Neutrophil (primary cell): Measurements from ENCODE around the gene NAA20.
A peak's percentile ranks its signal among the peaks of the same experiment; 100 is the strongest.

Experiments used
- H3K27ac ChIP-seq: fragments of 200-600 bp; sonication (generic); 2 replicates; pipeline ENCODE4 v1.5.1; 2016; ENCODE audit warnings: mild to moderate bottlenecking, moderate library complexity
- H3K27me3 ChIP-seq: fragments of 200-600 bp; sonication (generic); 2 replicates; pipeline ENCODE4 v1.6.0; 2016; ENCODE audit warnings: mild to moderate bottlenecking
- H3K36me3 ChIP-seq: fragments of 200-600 bp; sonication (generic); 2 replicates; pipeline ENCODE4 v1.5.1; 2017
- H3K4me1 ChIP-seq, 2 experiments: fragments of 200-600 bp in 1 of 2; sonication (generic) in 1 of 2; 1 replicate in 1 of 2; 2 replicates in 1 of 2; pipeline versions ENCODE4 v1.5.1 to v1.6.1; 2013 to 2016; ENCODE audit warnings: low read depth in 1 of 2, low read length in 1 of 2, mild to moderate bottlenecking in 1 of 2, moderate library complexity in 1 of 2; ENCODE audit not compliant: control insufficient read depth in 1 of 2, insufficient read depth in 1 of 2
- H3K4me3 ChIP-seq, 2 experiments: fragments of 200-600 bp in 1 of 2; sonication (generic) in 1 of 2; 1 replicate in 1 of 2; 2 replicates in 1 of 2; pipeline ENCODE4 v1.5.1; 2013 to 2016; ENCODE audit warnings: low read depth in 1 of 2, low read length in 1 of 2, mild to moderate bottlenecking in 1 of 2, moderate library complexity in 1 of 2
- H3K9me3 ChIP-seq: fragments of 200-600 bp; sonication (generic); 2 replicates; pipeline ENCODE4 v1.5.1; 2016
- CTCF ChIP-seq: fragments of 200-600 bp; sonication (generic); IDR thresholded peaks from 2 replicates; pipeline ENCODE4 v1.5.1; 2016; ENCODE audit warnings: antibody characterized with exemption

NAA20 gene

GRCh38 chr20:20017001-20017843, at the start of gene NAA20:
NAA20 (plus strand) TSS chr20:20017362; CDS start chr20:20017397, 35 bp downstream.
- H3K27me3 ChIP-seq, result no peaks in the 10 kb centered on the region
- TF ChIP-seq CTCF, result peak; percentile 79

GRCh38 chr20:19967445-19967844, 49.7 kb upstream of the NAA20 start:
- H3K36me3 ChIP-seq, result no peaks in the 10 kb centered on the region
- no peaks in the 10 kb centered on the region for H3K4me1 ChIP-seq
- no peak overlapping the region for H3K27ac ChIP-seq
- H3K4me3 ChIP-seq, result no peak overlapping the region
- TF ChIP-seq CTCF, result no peak
- peaks cover 12% of the 10 kb centered on the region for H3K27me3 ChIP-seq
- H3K9me3 ChIP-seq, result no peaks in the 10 kb centered on the region

More at GRCh38 chr20:20017001-20017843, at the start of gene NAA20:
- H3K27ac ChIP-seq, result peak within 1 kb of the TSS; percentile 69
- peaks cover 9 to 19% of the 10 kb centered on the region in 2 experiments for H3K4me1 ChIP-seq
- peak within 1 kb of the TSS; percentile 67 to 75 for H3K4me3 ChIP-seq
- H3K9me3 ChIP-seq, result no peaks in the 10 kb centered on the region
- no peaks in the 10 kb centered on the region for H3K36me3 ChIP-seq

GRCh38 chr20:19968028-19968427, 49.1 kb upstream of the NAA20 start:
- no peaks in the 10 kb centered on the region for H3K4me1 ChIP-seq
- peaks cover 12% of the 10 kb centered on the region for H3K27me3 ChIP-seq
- no peak for TF ChIP-seq CTCF
- no peak overlapping the region for H3K4me3 ChIP-seq
- no peak overlapping the region for H3K27ac ChIP-seq
- H3K36me3 ChIP-seq, result no peaks in the 10 kb centered on the region
- no peaks in the 10 kb centered on the region for H3K9me3 ChIP-seq

- no peak overlapping the region for H3K27ac ChIP-seq
- no peak overlapping the region for H3K4me3 ChIP-seq
- peaks cover 2 to 4% of the 10 kb centered on the region in 2 experiments for H3K4me1 ChIP-seq
- no peaks in the 10 kb centered on the region for H3K9me3 ChIP-seq
- no peaks in the 10 kb centered on the region for H3K36me3 ChIP-seq
- no peak for TF ChIP-seq CTCF
- peaks cover 12% of the 10 kb centered on the region for H3K27me3 ChIP-seq
Observed at GRCh38 chr20:19968466-19969073, 48.6 kb upstream of the NAA20 start.

GRCh38 chr20:19969106-19969505, 48.1 kb upstream of the NAA20 start:
- peaks cover 7 to 9% of the 10 kb centered on the region in 2 experiments for H3K4me1 ChIP-seq
- no peak overlapping the region for H3K4me3 ChIP-seq
- peaks cover 12% of the 10 kb centered on the region for H3K27me3 ChIP-seq
- H3K27ac ChIP-seq, result no peak overlapping the region
- no peak for TF ChIP-seq CTCF
- H3K36me3 ChIP-seq, result no peaks in the 10 kb centered on the region
- H3K9me3 ChIP-seq, result no peaks in the 10 kb centered on the region
